D721Med (cell line): ENCODE measurements around the gene ANKS1B.

Experiments
- DNase-seq: peaks from one replicate; pipeline ENCODE4 v3.0.0; 2011; ENCODE audit warnings: low spot score; ENCODE audit not compliant: insufficient read length
- FAIRE-seq: peaks from 2 replicates; lab custom pipeline; 2011; peaks lifted over from hg19 to GRCh38; lab: Jason Lieb, UNC
- TF ChIP-seq, protein P1 (sequence below): IDR thresholded peaks from 2 replicates; pipeline ENCODE4 v1.5.1; 2012; ENCODE audit warnings: mild to moderate bottlenecking, control low read depth; ENCODE audit not compliant: insufficient read depth; ENCODE audit errors: missing control alignments

The ANKS1B gene

DNA sequence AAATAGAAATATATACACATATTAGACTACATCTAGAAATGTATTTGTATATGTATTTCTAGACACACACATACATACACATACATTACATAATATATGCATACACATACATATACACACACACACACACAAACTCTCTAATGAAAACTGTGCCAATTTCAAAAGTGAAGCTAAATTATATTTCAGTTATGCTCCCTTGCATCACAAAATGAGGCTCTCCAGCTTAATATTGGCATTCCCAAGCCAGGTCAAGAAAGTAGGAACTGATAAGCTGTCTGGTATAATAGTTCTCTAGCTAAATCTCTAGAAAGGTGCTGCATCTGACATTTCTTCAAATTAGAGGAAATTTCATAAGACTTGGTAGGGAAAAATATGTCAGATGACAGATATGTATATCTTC is 280.3 kb downstream of the ANKS1B start:
- TF ChIP-seq, protein P1, sequence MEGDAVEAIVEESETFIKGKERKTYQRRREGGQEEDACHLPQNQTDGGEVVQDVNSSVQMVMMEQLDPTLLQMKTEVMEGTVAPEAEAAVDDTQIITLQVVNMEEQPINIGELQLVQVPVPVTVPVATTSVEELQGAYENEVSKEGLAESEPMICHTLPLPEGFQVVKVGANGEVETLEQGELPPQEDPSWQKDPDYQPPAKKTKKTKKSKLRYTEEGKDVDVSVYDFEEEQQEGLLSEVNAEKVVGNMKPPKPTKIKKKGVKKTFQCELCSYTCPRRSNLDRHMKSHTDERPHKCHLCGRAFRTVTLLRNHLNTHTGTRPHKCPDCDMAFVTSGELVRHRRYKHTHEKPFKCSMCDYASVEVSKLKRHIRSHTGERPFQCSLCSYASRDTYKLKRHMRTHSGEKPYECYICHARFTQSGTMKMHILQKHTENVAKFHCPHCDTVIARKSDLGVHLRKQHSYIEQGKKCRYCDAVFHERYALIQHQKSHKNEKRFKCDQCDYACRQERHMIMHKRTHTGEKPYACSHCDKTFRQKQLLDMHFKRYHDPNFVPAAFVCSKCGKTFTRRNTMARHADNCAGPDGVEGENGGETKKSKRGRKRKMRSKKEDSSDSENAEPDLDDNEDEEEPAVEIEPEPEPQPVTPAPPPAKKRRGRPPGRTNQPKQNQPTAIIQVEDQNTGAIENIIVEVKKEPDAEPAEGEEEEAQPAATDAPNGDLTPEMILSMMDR = no peak
- FAIRE-seq (no peak), DNase-seq (no peak)

DNA sequence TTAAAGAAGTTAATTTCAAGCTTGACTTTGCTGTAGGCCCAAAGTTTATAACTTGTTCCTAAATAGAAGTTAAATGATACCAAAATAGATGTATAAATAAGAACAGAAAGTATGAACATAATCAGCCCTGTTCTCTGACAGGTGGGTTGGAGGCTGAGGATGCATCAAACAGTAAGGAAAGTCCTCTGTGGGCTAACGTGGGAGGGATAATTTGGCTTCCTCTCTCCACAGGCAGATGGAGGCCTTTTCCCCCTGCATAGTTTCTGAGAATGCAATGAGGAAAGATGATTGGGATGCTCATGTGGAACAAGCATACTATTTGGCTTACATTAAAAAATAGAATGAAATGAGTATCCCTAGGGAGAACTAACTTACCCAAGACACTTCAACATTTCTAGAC is 280.7 kb downstream of the ANKS1B start:
- TF ChIP-seq, protein P1 = no peak
- DNase-seq (no peak), FAIRE-seq (no peak)

DNA sequence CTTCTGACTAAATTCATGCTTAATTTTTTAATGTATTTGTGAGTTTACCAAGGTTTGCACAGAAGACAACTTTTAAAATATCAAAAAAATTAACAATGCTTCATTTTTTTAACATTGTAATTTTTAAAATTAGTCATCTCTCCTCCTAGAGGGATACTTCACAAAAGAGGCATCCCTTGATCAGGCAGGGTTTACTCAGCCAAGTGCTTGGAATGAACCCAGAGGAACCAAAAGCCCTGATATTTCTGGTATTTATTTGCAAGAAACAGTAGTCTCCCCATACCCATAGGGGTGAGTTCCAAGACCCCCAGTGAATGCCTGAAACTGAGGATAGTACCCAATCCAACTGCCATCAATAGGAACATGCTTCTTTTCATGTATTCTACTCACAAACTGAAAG is 284.7 kb downstream of the ANKS1B start:
- FAIRE-seq (no peak), DNase-seq (no peak)
- TF ChIP-seq, protein P1 = no peak

DNA sequence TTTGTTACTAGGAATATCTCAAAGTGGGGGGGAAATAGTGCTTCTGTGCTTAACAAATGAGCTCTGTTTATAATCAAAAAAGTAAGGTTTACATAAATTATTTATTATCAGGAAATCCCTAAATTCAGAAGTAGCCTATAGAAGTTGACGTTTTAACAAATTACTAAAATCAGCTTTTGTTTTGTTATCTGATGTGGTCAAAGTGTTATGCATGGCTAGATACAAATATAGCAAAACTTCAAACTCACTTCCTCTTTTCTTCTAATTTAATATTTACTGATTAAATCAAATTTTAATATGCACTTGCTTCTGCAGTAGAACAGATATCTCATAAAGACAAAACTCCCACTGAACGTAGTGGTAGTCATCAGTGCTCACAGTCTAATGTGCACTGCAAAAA is 289.7 kb downstream of the ANKS1B start:
- no peak for DNase-seq
- TF ChIP-seq, protein P1 = no peak
- FAIRE-seq = no peak

DNA sequence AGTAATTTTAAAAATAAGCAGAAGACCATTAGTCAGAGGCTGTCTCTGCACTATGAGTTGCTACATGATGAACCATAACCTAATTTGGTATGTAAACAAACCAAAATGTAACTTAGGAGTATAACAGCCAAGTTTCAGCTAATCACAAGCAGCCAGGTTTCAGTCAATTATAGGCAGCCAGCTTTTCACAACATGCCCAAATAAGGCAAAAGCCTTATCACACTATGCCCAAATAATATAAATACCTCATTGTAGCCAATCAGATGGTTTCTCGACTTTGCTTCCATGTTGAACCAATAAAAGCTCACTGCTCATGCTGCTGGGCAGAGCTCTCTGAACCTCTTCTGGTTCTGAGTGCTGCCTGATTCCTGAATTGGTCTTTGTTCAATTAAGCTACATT is 298.6 kb downstream of the ANKS1B start:
- DNase-seq = no peak
- no peak for FAIRE-seq
- TF ChIP-seq, protein P1 = no peak

DNA sequence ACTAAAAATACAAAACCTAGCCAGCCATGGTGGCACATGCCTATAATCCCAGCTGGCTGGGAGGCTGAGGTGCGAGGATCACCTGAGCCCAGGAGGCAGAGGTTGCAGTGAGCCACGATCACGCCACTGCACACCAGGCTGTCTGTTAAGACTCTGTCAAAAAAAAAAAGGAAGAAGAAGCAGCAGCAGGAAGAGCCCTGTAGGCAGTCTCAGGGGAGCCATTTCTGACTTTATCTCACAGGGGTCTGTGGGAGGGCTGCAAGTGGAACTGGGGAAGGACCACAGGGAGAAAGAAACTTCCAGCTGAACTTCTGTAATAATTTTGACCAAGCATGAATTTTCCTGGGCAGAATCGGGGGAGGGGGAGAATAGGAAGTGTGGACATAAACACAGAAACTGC is 304.5 kb downstream of the ANKS1B start:
- FAIRE-seq (no peak), DNase-seq (no peak)
- TF ChIP-seq, protein P1 = no peak

DNA sequence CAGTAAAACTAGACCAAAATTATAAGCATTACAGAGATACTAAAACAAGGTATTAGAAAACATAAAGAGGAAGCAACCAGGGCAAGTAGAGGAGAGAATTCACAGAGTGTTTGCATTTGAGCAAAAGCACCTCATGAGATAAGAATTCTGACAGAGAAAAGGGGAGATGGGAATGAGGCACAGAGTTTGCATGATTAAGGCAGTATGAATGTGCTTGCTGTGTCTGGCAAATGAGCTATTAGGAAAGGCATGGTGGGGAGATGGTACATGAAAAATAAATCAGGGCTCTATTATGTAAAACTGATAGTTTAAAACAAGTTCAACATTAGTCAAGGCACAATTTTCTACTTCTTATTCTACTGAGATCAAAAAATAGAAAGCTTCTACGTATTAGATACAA is 314.1 kb downstream of the ANKS1B start:
- TF ChIP-seq, protein P1 = no peak
- FAIRE-seq = no peak
- DNase-seq = no peak
